Renal pelvis (tissue), 12 donors: Measurements from ENCODE around the gene TECPR1. TPM values are rescaled to one million over a fixed set of nuclear protein-coding genes. Genes with fewer than 3 reads are reported as not detected.

Experiments
- DNase-seq: peaks from one replicate; pipeline ENCODE4 v3.0.0-alpha.2; 2013
- long read RNA-seq, 16 experiments: transcript quantifications; one replicate each; lab custom pipeline, GENCODE V29; 2026
- polyA plus RNA-seq, 3 donors: library from polyadenylated mRNA; unstranded; fragments of 120-200 nt; gene quantifications; one replicate each; pipeline ENCODE4 v1.2.1, GENCODE V29; 2013; ENCODE audit not compliant: insufficient read length in 3 of 3

Gene TECPR1
- 10 to 100 TPM; 15.9 to 28.5 (median 23.1) TPM for polyA plus RNA-seq
- long read RNA-seq, donor 1: 0 reads
- long read RNA-seq, donor 2, partial matches to known transcripts: 5 of 5 reads
- long read RNA-seq, donor 2, other reads (novel, unspliced or antisense): 0 of 5 reads
- long read RNA-seq, donor 3: 0 reads
- long read RNA-seq, donor 4, partial matches to known transcripts: 58 of 470 reads
- long read RNA-seq, donor 4, other reads (novel, unspliced or antisense): 412 of 470 reads
- long read RNA-seq, donor 5: 0 reads
- long read RNA-seq, donor 6: 0 reads
- long read RNA-seq, donor 7, partial matches to known transcripts: 9 of 9 reads
- long read RNA-seq, donor 7, other reads (novel, unspliced or antisense): 0 of 9 reads
- long read RNA-seq, donor 8: 0 reads
- long read RNA-seq, donor 9, partial matches to known transcripts: 482 of 482 reads
- long read RNA-seq, donor 9, other reads (novel, unspliced or antisense): 0 of 482 reads
- long read RNA-seq, donor 10, full-length matches to known transcripts: 1 of 14 reads
- long read RNA-seq, donor 10, partial matches to known transcripts: 13 of 14 reads
- long read RNA-seq, donor 10, other reads (novel, unspliced or antisense): 0 of 14 reads
- long read RNA-seq, donor 11: 0 reads
- long read RNA-seq, donor 12, full-length matches to known transcripts: 2 of 547 reads
- long read RNA-seq, donor 12, partial matches to known transcripts: 540 of 547 reads
- long read RNA-seq, donor 12, other reads (novel, unspliced or antisense): 5 of 547 reads
- long read RNA-seq, donor 13, partial matches to known transcripts: 0 of 1 reads
- long read RNA-seq, donor 13, other reads (novel, unspliced or antisense): 0 of 1 reads
- long read RNA-seq, donor 14, partial matches to known transcripts: 522 of 527 reads
- long read RNA-seq, donor 14, other reads (novel, unspliced or antisense): 5 of 527 reads
- long read RNA-seq, donor 15, full-length matches to known transcripts: 4 of 18 reads
- long read RNA-seq, donor 15, partial matches to known transcripts: 14 of 18 reads
- long read RNA-seq, donor 15, other reads (novel, unspliced or antisense): 0 of 18 reads
- long read RNA-seq, donor 16, partial matches to known transcripts: 9 of 9 reads
- long read RNA-seq, donor 16, other reads (novel, unspliced or antisense): 0 of 9 reads

GRCh38 chr7:98251601-98252424 lies at the start of gene TECPR1:
Gene TECPR1 (minus strand): TSS chr7:98252232. CDS start chr7:98246146, 6,086 bp downstream.
- DNase-seq: peak; percentile 92

GRCh38 chr7:98300595-98301372 lies 48.8 kb upstream of the TECPR1 start:
- no peak for DNase-seq

- no peak for DNase-seq
Measured at GRCh38 chr7:98297626-98298286, 45.7 kb upstream of the TECPR1 start.

- DNase-seq: no peak
Measured at GRCh38 chr7:98296833-98297232, 44.8 kb upstream of the TECPR1 start.

- DNase-seq: no peak
Measured at GRCh38 chr7:98295467-98296192, 43.6 kb upstream of the TECPR1 start.

GRCh38 chr7:98294798-98295382 lies 42.9 kb upstream of the TECPR1 start:
- DNase-seq: no peak

GRCh38 chr7:98294326-98294725 lies 42.3 kb upstream of the TECPR1 start:
- no peak for DNase-seq

- DNase-seq: no peak
Measured at GRCh38 chr7:98293746-98294145, 41.7 kb upstream of the TECPR1 start.

- DNase-seq: no peak
Measured at GRCh38 chr7:98293265-98293664, 41.2 kb upstream of the TECPR1 start.

GRCh38 chr7:98291717-98292116 lies 39.7 kb upstream of the TECPR1 start:
- DNase-seq: no peak

- DNase-seq: no peak
Measured at GRCh38 chr7:98289333-98289875, 37.4 kb upstream of the TECPR1 start.

- DNase-seq: no peak
Measured at GRCh38 chr7:98288064-98288823, 36.2 kb upstream of the TECPR1 start.

GRCh38 chr7:98287486-98287959 lies 35.5 kb upstream of the TECPR1 start:
- no peak for DNase-seq

- no peak for DNase-seq
Measured at GRCh38 chr7:98286701-98287485, 34.9 kb upstream of the TECPR1 start.

GRCh38 chr7:98286093-98286539 lies 34.1 kb upstream of the TECPR1 start:
- no peak for DNase-seq
